WI38 (cell line): ENCODE measurements around the gene USP11.

Experiments
- H3K4me3 ChIP-seq: 2 replicates; pipeline ENCODE4 v1.5.1; 2011; ENCODE audit warnings: low read depth, mild to moderate bottlenecking, control low read depth, low read length
- TF ChIP-seq, protein P1 (sequence below): IDR thresholded peaks from 2 replicates; pipeline ENCODE4 v1.5.1; 2012; ENCODE audit warnings: low read depth, mild to moderate bottlenecking, control low read depth, low read length

USP11 gene

DNA sequence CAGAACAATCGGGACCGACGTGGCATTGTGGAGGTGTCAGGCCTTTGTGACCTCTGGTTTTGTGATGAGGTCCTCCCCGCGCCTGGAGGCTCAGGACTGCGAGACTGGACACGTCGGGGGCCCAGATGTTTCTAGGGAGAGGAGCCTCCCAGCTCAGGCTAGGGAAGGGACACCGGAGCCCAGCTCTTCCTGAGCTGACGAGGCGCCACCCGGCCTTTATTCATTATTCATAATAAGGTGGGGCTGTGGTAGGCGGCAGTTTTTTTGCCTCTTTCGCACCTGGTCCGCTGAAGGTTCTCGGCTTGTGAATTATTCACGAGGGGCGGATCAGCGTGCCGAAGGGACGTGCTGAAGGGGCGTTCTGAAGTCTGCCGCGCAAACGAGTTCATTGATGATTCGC is 41.5 kb upstream of the USP11 start:
- TF ChIP-seq, protein P1, sequence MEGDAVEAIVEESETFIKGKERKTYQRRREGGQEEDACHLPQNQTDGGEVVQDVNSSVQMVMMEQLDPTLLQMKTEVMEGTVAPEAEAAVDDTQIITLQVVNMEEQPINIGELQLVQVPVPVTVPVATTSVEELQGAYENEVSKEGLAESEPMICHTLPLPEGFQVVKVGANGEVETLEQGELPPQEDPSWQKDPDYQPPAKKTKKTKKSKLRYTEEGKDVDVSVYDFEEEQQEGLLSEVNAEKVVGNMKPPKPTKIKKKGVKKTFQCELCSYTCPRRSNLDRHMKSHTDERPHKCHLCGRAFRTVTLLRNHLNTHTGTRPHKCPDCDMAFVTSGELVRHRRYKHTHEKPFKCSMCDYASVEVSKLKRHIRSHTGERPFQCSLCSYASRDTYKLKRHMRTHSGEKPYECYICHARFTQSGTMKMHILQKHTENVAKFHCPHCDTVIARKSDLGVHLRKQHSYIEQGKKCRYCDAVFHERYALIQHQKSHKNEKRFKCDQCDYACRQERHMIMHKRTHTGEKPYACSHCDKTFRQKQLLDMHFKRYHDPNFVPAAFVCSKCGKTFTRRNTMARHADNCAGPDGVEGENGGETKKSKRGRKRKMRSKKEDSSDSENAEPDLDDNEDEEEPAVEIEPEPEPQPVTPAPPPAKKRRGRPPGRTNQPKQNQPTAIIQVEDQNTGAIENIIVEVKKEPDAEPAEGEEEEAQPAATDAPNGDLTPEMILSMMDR: no peak
- H3K4me3 ChIP-seq: peak overlapping the region; percentile 66

DNA sequence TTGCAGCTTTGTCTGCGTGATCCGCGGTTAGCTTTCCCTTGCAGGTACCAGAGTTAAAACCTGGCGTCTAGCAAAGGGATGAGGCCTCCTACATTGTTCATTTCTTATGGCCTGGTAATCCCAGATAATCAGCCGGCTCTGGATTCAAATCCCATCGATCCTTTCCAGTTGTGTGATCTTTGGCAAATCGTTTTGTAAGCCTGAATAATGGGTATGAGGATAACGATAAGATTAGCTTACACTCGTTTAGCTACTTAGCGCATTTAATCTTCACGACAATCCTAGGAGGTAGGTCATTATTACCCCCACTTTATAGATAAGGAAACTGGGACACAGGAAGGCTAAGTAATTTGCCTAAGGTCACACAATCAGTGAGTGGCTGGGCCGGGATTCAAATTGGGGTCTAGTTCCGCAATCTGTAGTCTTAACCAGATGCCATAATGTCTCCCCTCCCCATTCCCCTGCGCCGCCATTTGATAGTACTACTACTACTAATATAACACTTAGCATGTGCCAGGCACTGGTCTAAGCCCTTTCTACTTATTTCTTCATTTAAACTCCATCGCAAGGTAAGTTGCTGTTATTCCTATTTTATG is 40.9 kb upstream of the USP11 start:
- peak overlapping the region; percentile 66 for H3K4me3 ChIP-seq

GRCh38 chrX:47193475-47194193 is 39.2 kb upstream of the USP11 start, which contains the start of gene UBA1:
Gene UBA1 (plus strand): TSS chrX:47193829. CDS start chrX:47198803, 4,974 bp downstream.
- TF ChIP-seq, protein P1: peak; percentile 41
- peak within 1 kb of the TSS; percentile 90 for H3K4me3 ChIP-seq

More for the DNA sequence above, 40.9 kb upstream of the USP11 start:
- TF ChIP-seq, protein P1: no peak

- TF ChIP-seq, protein P1: no peak
- H3K4me3 ChIP-seq: peak overlapping the region; percentile 90
These were observed 38.5 kb upstream of the USP11 start for GRCh38 chrX:47194194-47194787.

GRCh38 chrX:47196098-47196497 is 36.7 kb upstream of the USP11 start:
- H3K4me3 ChIP-seq: peak overlapping the region; percentile 90
- TF ChIP-seq, protein P1: no peak

- H3K4me3 ChIP-seq: no peak overlapping the region
- TF ChIP-seq, protein P1: no peak
These were observed 35.3 kb upstream of the USP11 start for GRCh38 chrX:47197526-47197925.

- no peak overlapping the region for H3K4me3 ChIP-seq
- TF ChIP-seq, protein P1: no peak
These were observed 34.7 kb upstream of the USP11 start for GRCh38 chrX:47198026-47198686.
